ENCODE measurements around the gene GAREM1. TPM values are rescaled to one million over a fixed set of nuclear protein-coding genes. Genes with fewer than 3 reads are reported as not detected.

Gene GAREM1
- total RNA-seq, 1 experiment from 2014 or later: 4.7 TPM

GRCh38 chr18:32478807-32479206 lies 8.1 kb upstream of the GAREM1 start:
- in situ Hi-C loops (cut with HindIII; ENCODE audit: low pct_unique_long_range_greater_than_20kb, low sequenced_read_pairs): no loop called here

GRCh38 chr18:32478317-32478716 lies 7.6 kb upstream of the GAREM1 start:
- no peaks in the 10 kb centered on the region for H3K36me3 ChIP-seq (ENCODE audit: control insufficient read depth, insufficient read depth, low read length)
- intact Hi-C loops (cut with micrococcal nuclease; ENCODE audit: unreplicated experiment) (no loop called here), in situ Hi-C loops (cut with HindIII; ENCODE audit: low pct_unique_long_range_greater_than_20kb, low sequenced_read_pairs) (no loop called here)
- peaks cover 3% of the 10 kb centered on the region; the same call in 1 of the 2 replicates for H3K27me3 ChIP-seq (ENCODE audit: control insufficient read depth, insufficient read depth, low read length)
- H3K4me3 ChIP-seq (ENCODE audit: low read depth in 2 of 2, low read length in 2 of 2): no peak overlapping the region
- DNase-seq (ENCODE audit: low read depth, low spot score): no peak
- TF ChIP-seq POLR2AphosphoS5 (IDR thresholded peaks at IDR 0.05; ENCODE audit: low read depth, low read length) (no peak), REST (IDR thresholded peaks at IDR 0.05; ENCODE audit: insufficient read depth in 1 of 2, low read depth in 2 of 2, low read length in 1 of 2) (no peak), CTCF (IDR thresholded peaks at IDR 0.05) (no peak), TCF7L2 (IDR thresholded peaks at IDR 0.05; ENCODE audit: low read depth, low read length) (no peak), SIN3A (IDR thresholded peaks at IDR 0.05; ENCODE audit: borderline replicate concordance, insufficient read depth, low read depth, low read length) (no peak)
- CTCF ChIA-PET: no interaction called here
- H3K27ac ChIP-seq (ENCODE audit: low read length): no peak overlapping the region
- no peaks in the 10 kb centered on the region for H3K9me3 ChIP-seq (ENCODE audit: control insufficient read depth, insufficient read depth, low read depth, low read length)
- H3K4me1 ChIP-seq (ENCODE audit: control insufficient read depth, insufficient read depth, low read length): no peaks in the 10 kb centered on the region
- POLR2A ChIA-PET: no interaction called here
- no peak for ATAC-seq
- BruUV-seq (replicated peaks): no TSS peak

More at GRCh38 chr18:32478807-32479206, 8.1 kb upstream of the GAREM1 start:
- BruUV-seq (replicated peaks): no TSS peak
- ChIA-PET CTCF (no interaction called here), POLR2A (no interaction called here)
- no peak overlapping the region for H3K4me3 ChIP-seq (ENCODE audit: low read depth in 2 of 2, low read length in 2 of 2)
- H3K36me3 ChIP-seq (ENCODE audit: control insufficient read depth, insufficient read depth, low read length): no peaks in the 10 kb centered on the region
- no peaks in the 10 kb centered on the region for H3K9me3 ChIP-seq (ENCODE audit: control insufficient read depth, insufficient read depth, low read depth, low read length)
- peaks cover 3% of the 10 kb centered on the region; the same call in 1 of the 2 replicates for H3K27me3 ChIP-seq (ENCODE audit: control insufficient read depth, insufficient read depth, low read length)
- no peak for DNase-seq (ENCODE audit: low read depth, low spot score)
- no peak for ATAC-seq
- intact Hi-C loops (cut with micrococcal nuclease; ENCODE audit: unreplicated experiment): no loop called here
- no peaks in the 10 kb centered on the region for H3K4me1 ChIP-seq (ENCODE audit: control insufficient read depth, insufficient read depth, low read length)
- TF ChIP-seq REST (IDR thresholded peaks at IDR 0.05; ENCODE audit: insufficient read depth in 1 of 2, low read depth in 2 of 2, low read length in 1 of 2): no peak
- no peak for TF ChIP-seq POLR2AphosphoS5 (IDR thresholded peaks at IDR 0.05; ENCODE audit: low read depth, low read length)
- no peak for TF ChIP-seq CTCF (IDR thresholded peaks at IDR 0.05)
- no peak for TF ChIP-seq TCF7L2 (IDR thresholded peaks at IDR 0.05; ENCODE audit: low read depth, low read length)
- TF ChIP-seq SIN3A (IDR thresholded peaks at IDR 0.05; ENCODE audit: borderline replicate concordance, insufficient read depth, low read depth, low read length): no peak
- H3K27ac ChIP-seq (ENCODE audit: low read length): no peak overlapping the region

All from Panc1 (cell line).